ENCODE data around the gene MYO3B.

- TF ChIP-seq RAD21 (conservative IDR thresholded peaks at IDR 0.05 in 1 of 2, IDR thresholded peaks at IDR 0.05 in 1 of 2) = no peak
- no peak for TF ChIP-seq NR3C1 (IDR thresholded peaks at IDR 0.05)
- TF ChIP-seq, protein P1, sequence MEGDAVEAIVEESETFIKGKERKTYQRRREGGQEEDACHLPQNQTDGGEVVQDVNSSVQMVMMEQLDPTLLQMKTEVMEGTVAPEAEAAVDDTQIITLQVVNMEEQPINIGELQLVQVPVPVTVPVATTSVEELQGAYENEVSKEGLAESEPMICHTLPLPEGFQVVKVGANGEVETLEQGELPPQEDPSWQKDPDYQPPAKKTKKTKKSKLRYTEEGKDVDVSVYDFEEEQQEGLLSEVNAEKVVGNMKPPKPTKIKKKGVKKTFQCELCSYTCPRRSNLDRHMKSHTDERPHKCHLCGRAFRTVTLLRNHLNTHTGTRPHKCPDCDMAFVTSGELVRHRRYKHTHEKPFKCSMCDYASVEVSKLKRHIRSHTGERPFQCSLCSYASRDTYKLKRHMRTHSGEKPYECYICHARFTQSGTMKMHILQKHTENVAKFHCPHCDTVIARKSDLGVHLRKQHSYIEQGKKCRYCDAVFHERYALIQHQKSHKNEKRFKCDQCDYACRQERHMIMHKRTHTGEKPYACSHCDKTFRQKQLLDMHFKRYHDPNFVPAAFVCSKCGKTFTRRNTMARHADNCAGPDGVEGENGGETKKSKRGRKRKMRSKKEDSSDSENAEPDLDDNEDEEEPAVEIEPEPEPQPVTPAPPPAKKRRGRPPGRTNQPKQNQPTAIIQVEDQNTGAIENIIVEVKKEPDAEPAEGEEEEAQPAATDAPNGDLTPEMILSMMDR (IDR thresholded peaks at IDR 0.05) = no peak
- no peak for TF ChIP-seq CEBPB (IDR thresholded peaks at IDR 0.05)
- no peak for TF ChIP-seq EP300 (IDR thresholded peaks at IDR 0.05)
- TF ChIP-seq POLR2A (IDR thresholded peaks at IDR 0.05; ENCODE audit: low read length) = no peak
- TF ChIP-seq POLR2AphosphoS2 (conservative IDR thresholded peaks at IDR 0.05; ENCODE audit: low read length) = no peak
- TF ChIP-seq ELK1 (IDR thresholded peaks at IDR 0.05; ENCODE audit: low read depth, low read length) = no peak
These were observed 469.9 kb downstream of the MYO3B start for GRCh38 chr2:170647741-170648436.
